H1 (cell line): Measurements from ENCODE around the gene PSPH. TPM values are rescaled to one million over a fixed set of nuclear protein-coding genes. Genes with fewer than 3 reads are reported as not detected.

Source experiments
- CTCF ChIA-PET: fragments of 300-600 bp; sonication (Branson Sonifier 250); formaldehyde crosslinking; loops from one replicate; lab custom pipeline; 2021; ENCODE audit not compliant: partially characterized antibody; lab: Charles Lee
- POLR2A ChIA-PET: fragments of 300-600 bp; sonication (Branson Sonifier 250); formaldehyde crosslinking; loops from one replicate; lab custom pipeline; 2021; ENCODE audit warnings: inconsistent platforms; ENCODE audit not compliant: partially characterized antibody; lab: Charles Lee
- DNase-seq, 2 experiments: peaks; one replicate each; pipeline versions ENCODE4 v3.0.0 to v3.0.0-alpha.2; 2010 to 2022; ENCODE audit warnings: low spot score in 2 of 2, low read depth in 1 of 2, mixed read lengths in 1 of 2
- FAIRE-seq: peaks from 2 replicates; lab custom pipeline; 2011; peaks lifted over from hg19 to GRCh38; lab: Jason Lieb, UNC
- H2AFZ ChIP-seq: 2 replicates; pipeline ENCODE4 v1.8.1; 2012; ENCODE audit warnings: low read length, inconsistent platforms
- H2AK5ac ChIP-seq: 2 replicates; pipeline ENCODE4 v1.6.1; 2013; ENCODE audit warnings: low read depth, low read length
- H2BK120ac ChIP-seq: replicated peaks from 2 replicates; pipeline ENCODE3; 2013; ENCODE audit warnings: low read depth, low read length, inconsistent platforms
- H2BK12ac ChIP-seq: 2 replicates; pipeline ENCODE4 v1.6.1; 2013; ENCODE audit warnings: low read depth, low read length
- H2BK15ac ChIP-seq: 2 replicates; pipeline ENCODE4 v1.6.1; 2013; ENCODE audit warnings: low read length
- H2BK20ac ChIP-seq: 2 replicates; pipeline ENCODE4 v1.6.1; 2013; ENCODE audit warnings: low read length
- H2BK5ac ChIP-seq: 2 replicates; pipeline ENCODE4 v1.6.1; 2013; ENCODE audit warnings: low read depth, low read length
- H3K14ac ChIP-seq: 2 replicates; pipeline ENCODE4 v1.6.1; 2013; ENCODE audit warnings: inconsistent platforms; ENCODE audit not compliant: insufficient read length
- H3K18ac ChIP-seq: 2 replicates; pipeline ENCODE4 v1.6.1; 2013; ENCODE audit warnings: low read length; ENCODE audit errors: extremely low read depth
- H3K23ac ChIP-seq: 2 replicates; pipeline ENCODE4 v1.6.1; 2013; ENCODE audit warnings: inconsistent platforms; ENCODE audit not compliant: insufficient read length
- H3K23me2 ChIP-seq: 2 replicates; pipeline ENCODE4 v1.6.1; 2013; ENCODE audit warnings: low read depth, low read length
- H3K27ac ChIP-seq: 2 replicates; pipeline ENCODE4 v1.6.1; 2011; ENCODE audit warnings: low read depth, low read length, inconsistent platforms
- H3K27me3 ChIP-seq, 4 experiments: replicated peaks in 1 of 4; 1 replicate in 1 of 4; 2 replicates in 3 of 4; pipeline versions ENCODE4 v1.6.1 to v1.8.1; 2011 to 2013; ENCODE audit warnings: low read length in 3 of 4, mild to moderate bottlenecking in 3 of 4, inconsistent platforms in 2 of 4, mixed read lengths in 2 of 4, moderate library complexity in 1 of 4; ENCODE audit not compliant: control insufficient read depth in 3 of 4, insufficient read depth in 3 of 4; ENCODE audit errors: extremely low read depth in 1 of 4
- H3K36me3 ChIP-seq, 4 experiments: 2 replicates each; pipeline versions ENCODE4 v1.6.1 to v1.8.1; 2011 to 2013; ENCODE audit warnings: mild to moderate bottlenecking in 4 of 4, low read length in 3 of 4, moderate library complexity in 2 of 4, control low read depth in 1 of 4, inconsistent platforms in 1 of 4; ENCODE audit not compliant: insufficient read depth in 4 of 4, control insufficient read depth in 2 of 4
- H3K4ac ChIP-seq: replicated peaks from 2 replicates; pipeline ENCODE3; 2013; ENCODE audit warnings: low read length, low read depth, mixed read lengths, inconsistent platforms; ENCODE audit not compliant: insufficient read length
- H3K4me1 ChIP-seq, 4 experiments: replicated peaks in 1 of 4; 1 replicate in 1 of 4; 2 replicates in 3 of 4; pipeline versions ENCODE4 v1.6.1 to v1.8.1; 2011 to 2013; ENCODE audit warnings: low read length in 3 of 4, inconsistent platforms in 2 of 4, mixed read lengths in 1 of 4; ENCODE audit not compliant: insufficient read depth in 4 of 4, control insufficient read depth in 3 of 4
- H3K4me2 ChIP-seq, 2 experiments: 2 replicates each; pipeline versions ENCODE4 v1.6.1 to v1.8.1; 2011 to 2013; ENCODE audit warnings: low read depth in 2 of 2, low read length in 2 of 2, control low read depth in 1 of 2, inconsistent platforms in 1 of 2, mild to moderate bottlenecking in 1 of 2; ENCODE audit not compliant: insufficient read depth in 1 of 2
- H3K4me3 ChIP-seq, 4 experiments: fragments of 200-600, 300-600 bp in 1 of 4; sonication (generic), shearing (Covaris generic), sonication (Bioruptor Twin) in 1 of 4; 2 replicates each; pipeline versions ENCODE4 v1.5.1 to v1.8.1; 2011 to 2016; ENCODE audit warnings: low read length in 4 of 4, low read depth in 3 of 4, control low read depth in 2 of 4, inconsistent platforms in 2 of 4, mild to moderate bottlenecking in 2 of 4, mixed read lengths in 1 of 4, moderate library complexity in 1 of 4; ENCODE audit not compliant: insufficient read depth in 2 of 4; ENCODE audit errors: extremely low read depth in 1 of 4
- H3K56ac ChIP-seq: replicated peaks from 2 replicates; pipeline ENCODE3; 2013; ENCODE audit warnings: low read depth, mild to moderate bottlenecking, mixed read lengths, low read length, inconsistent platforms; ENCODE audit not compliant: insufficient read length
- H3K79me1 ChIP-seq: 2 replicates; pipeline ENCODE4 v1.6.1; 2013; ENCODE audit warnings: low read depth, low read length, control low read depth
- H3K79me2 ChIP-seq, 2 experiments: 2 replicates each; pipeline versions ENCODE4 v1.6.1 to v1.8.1; 2012 to 2013; ENCODE audit warnings: low read length in 2 of 2, mild to moderate bottlenecking in 2 of 2, inconsistent platforms in 1 of 2; ENCODE audit not compliant: insufficient read depth in 2 of 2, control insufficient read depth in 1 of 2
- H3K9ac ChIP-seq, 4 experiments: replicated peaks in 1 of 4; 1 replicate in 1 of 4; 2 replicates in 3 of 4; pipeline versions ENCODE4 v1.6.1 to v1.8.1; 2011 to 2013; ENCODE audit warnings: low read depth in 3 of 4, low read length in 3 of 4, control low read depth in 2 of 4, mild to moderate bottlenecking in 2 of 4, moderate library complexity in 2 of 4, inconsistent platforms in 1 of 4; ENCODE audit errors: extremely low read depth in 1 of 4
- H3K9me3 ChIP-seq, 2 experiments: 2 replicates each; pipeline versions ENCODE4 v1.6.1 to v1.8.1; 2012 to 2013; ENCODE audit warnings: mild to moderate bottlenecking in 2 of 2, moderate library complexity in 2 of 2, control low read depth in 1 of 2, inconsistent platforms in 1 of 2, low read depth in 1 of 2, low read length in 1 of 2, mixed read lengths in 1 of 2; ENCODE audit not compliant: insufficient read depth in 2 of 2
- H4K20me1 ChIP-seq, 2 experiments: replicated peaks in 1 of 2; 2 replicates each; pipeline versions ENCODE3 to v1.8.1; 2011 to 2013; ENCODE audit warnings: inconsistent platforms in 2 of 2, low read length in 2 of 2, mild to moderate bottlenecking in 1 of 2; ENCODE audit not compliant: insufficient read depth in 2 of 2, control insufficient read depth in 1 of 2
- H4K5ac ChIP-seq: 2 replicates; pipeline ENCODE4 v1.6.1; 2013; ENCODE audit warnings: low read length, low read depth, mixed read lengths, inconsistent platforms; ENCODE audit not compliant: insufficient read length
- H4K8ac ChIP-seq: 2 replicates; pipeline ENCODE4 v1.8.0; 2013; ENCODE audit warnings: mild to moderate bottlenecking, moderate library complexity, low read length, inconsistent platforms; ENCODE audit not compliant: insufficient read depth; ENCODE audit errors: extremely low read depth
- H4K91ac ChIP-seq: replicated peaks from 2 replicates; pipeline ENCODE3; 2013; ENCODE audit warnings: low read length, mixed read lengths, inconsistent platforms; ENCODE audit not compliant: insufficient read length
- ASH2L ChIP-seq: fragments of 200-600, 300-600 bp; sonication (generic); IDR thresholded peaks from one replicate; pipeline ENCODE4 v1.7.1; 2017; ENCODE audit warnings: low read length
- BACH1 ChIP-seq: IDR thresholded peaks from 2 replicates; pipeline ENCODE4 v1.6.1; 2012; ENCODE audit warnings: low read length, improper control_type of control experiment
- CBX5 ChIP-seq: fragments of 300-800, 300-1000 bp; sonication (generic); IDR thresholded peaks from 2 replicates; pipeline ENCODE4 v1.7.1; 2016; ENCODE audit warnings: antibody characterized with exemption, low read length, low read depth
- CTBP2 ChIP-seq: IDR thresholded peaks from 2 replicates; pipeline ENCODE4 v1.7.0; 2011; ENCODE audit warnings: borderline replicate concordance, mild to moderate bottlenecking, moderate library complexity, mixed read lengths, low read length; ENCODE audit not compliant: insufficient read depth, insufficient read length
- HDAC6 ChIP-seq: IDR thresholded peaks from one replicate; pipeline ENCODE4 v1.7.1; 2012; ENCODE audit warnings: low read depth, mild to moderate bottlenecking, inconsistent platforms, low read length, moderate library complexity
- POLR2A ChIP-seq, 2 experiments: IDR thresholded peaks; 1 replicate in 1 of 2; 2 replicates in 1 of 2; pipeline ENCODE4 v1.6.1; 2011; ENCODE audit warnings: low read depth in 2 of 2, low read length in 2 of 2, mild to moderate bottlenecking in 2 of 2; ENCODE audit errors: control extremely low read depth in 1 of 2
- RFX5 ChIP-seq: IDR thresholded peaks from 2 replicates; pipeline ENCODE4 v1.6.1; 2011; ENCODE audit warnings: low read depth, low read length, improper control_type of control experiment, borderline replicate concordance
- SAP30 ChIP-seq: fragments of 300-600 bp; sonication (generic); IDR thresholded peaks from 2 replicates; pipeline ENCODE4 v1.7.1; 2012; ENCODE audit warnings: low read length, moderate library complexity, mild to moderate bottlenecking, inconsistent platforms; ENCODE audit not compliant: insufficient read depth, insufficient replicate concordance
- SP4 ChIP-seq: IDR thresholded peaks from 2 replicates; pipeline ENCODE4 v1.6.1; 2012; ENCODE audit warnings: low read length, inconsistent platforms
- TAF1 ChIP-seq: IDR thresholded peaks from 2 replicates; pipeline ENCODE4 v1.6.1; 2011; ENCODE audit warnings: mild to moderate bottlenecking, low read depth, low read length
- TBP ChIP-seq: IDR thresholded peaks from 2 replicates; pipeline ENCODE4 v1.6.1; 2011; ENCODE audit warnings: low read depth, low read length, improper control_type of control experiment
- TCF12 ChIP-seq: IDR thresholded peaks from 2 replicates; pipeline ENCODE4 v1.6.1; 2011; ENCODE audit warnings: low read depth, mild to moderate bottlenecking, low read length
- YY1 ChIP-seq: IDR thresholded peaks from 2 replicates; pipeline ENCODE4 v1.6.1; 2011; ENCODE audit warnings: low read depth, mild to moderate bottlenecking, low read length
- WGBS, 2 experiments: shearing (Covaris generic) in 1 of 2; methylation state at CpG; one replicate each; pipeline versions ENCODE4 v1.1.6 to v1.1.7; 2013 to 2015; ENCODE audit warnings: low lambda C conversion rate in 2 of 2, mixed read lengths in 2 of 2, inconsistent platforms in 1 of 2, low coverage in 1 of 2, missing lambda C conversion rate in 1 of 2; ENCODE audit not compliant: insufficient replicate concordance in 2 of 2, insufficient coverage in 1 of 2, insufficient read length in 1 of 2; ENCODE audit errors: extremely low coverage in 1 of 2, missing lambda C conversion rate in 1 of 2; 5-methylcytosine and 5-hydroxymethylcytosine counted together
- polyA plus RNA-seq, 7 experiments: library from polyadenylated mRNA; depleted of rRNA in 3 of 7; stranded (reverse) in 5 of 7; unstranded in 2 of 7; fragments of >200 nt in 5 of 7; fragments of 200-250 nt in 2 of 7; gene quantifications; 1 replicate in 5 of 7; 2 replicates in 1 of 7; 4 replicates in 1 of 7; pipeline versions ENCODE4 v1.2.1 to v1.2.3, GENCODE V29; 2011 to 2013; ENCODE audit warnings: missing spikeins in 2 of 7, mixed read lengths in 2 of 7
- total RNA-seq: library from RNA; stranded (reverse); fragmentation: NEBNext Ultra II Directional; extraction: Animal tissue kit (Norgen Biotek cat#: 25700); gene quantifications from 2 replicates; pipeline ENCODE4 v1.2.1, GENCODE V29; 2021

PSPH gene
- total and polyA plus RNA-seq, 2 of the 8 experiments (the other 6 are each of a cell fraction or from before 2014, with no cell fraction given) = 31.0 to 64.8 TPM

GRCh38 chr7:56007167-56007652, 44.0 kb downstream of the PSPH start:
- Histone ChIP-seq H2AFZ (no peak overlapping the region), H2BK20ac (no peak overlapping the region), H3K36me3 (peaks cover 0 to 15% (median 2%) of the 10 kb centered on the region in 4 experiments; a peak in 4 of 8 replicates), H4K8ac (0 out of 2 replicates have a peak overlapping the region, but pooled peaks have one; percentile 2), H3K79me2 (no peaks in the 10 kb centered on the region), H3K4me1 (no peaks in the 10 kb centered on the region), H3K79me1 (no peaks in the 10 kb centered on the region), H3K27me3 (no peaks in the 10 kb centered on the region; a peak in 1 of 7 replicates), H2AK5ac (no peak overlapping the region), H3K4me2 (no peak overlapping the region), H3K56ac (no peak overlapping the region), H3K27ac (no peak overlapping the region), H4K91ac (no peak overlapping the region), H4K5ac (no peak overlapping the region), H3K23ac (no peak overlapping the region), H3K4ac (no peak overlapping the region), H3K9ac (no peak overlapping the region; a peak in 1 of 7 replicates), H2BK12ac (no peak overlapping the region), H2BK15ac (no peak overlapping the region), H2BK5ac (no peak overlapping the region), H3K9me3 (no peaks in the 10 kb centered on the region), H3K23me2 (no peaks in the 10 kb centered on the region), H3K18ac (no peak overlapping the region), H2BK120ac (no peak overlapping the region), H3K14ac (no peak overlapping the region), H3K4me3 (no peak overlapping the region), H4K20me1 (no peaks in the 10 kb centered on the region)
- DNase-seq (no peak), FAIRE-seq (no peak)
- 97% methylated on average over 4 of the region's 4 CpGs; no CpG with 5 or more reads in 1 of the 2 experiments for WGBS, 2 experiments
- ChIA-PET CTCF (interaction anchor here (0.6 to 4.1 kb wide), 8 partner anchors 11 to 114 kb away, joined by 3 to 28 read pairs (median 4); partner anchors contain the start of genes CCT6A, PHKG1 and PSPH), POLR2A (interaction anchor here (0.6 to 40.8 kb wide), 8 partner anchors 11 to 602 kb away, joined by 3 to 869 read pairs (median 4); partner anchors contain the start of genes CCT6A, PSPH and SUMF2)
- TF ChIP-seq SAP30 (no peak), ASH2L (no peak), TBP (no peak), HDAC6 (no peak), TCF12 (no peak), CTBP2 (no peak), RFX5 (no peak), CBX5 (no peak), SP4 (no peak), BACH1 (no peak), YY1 (no peak), TAF1 (no peak), POLR2A (IDR thresholded peaks at IDR 0.05; ENCODE audit: control extremely low read depth in 1 of 2, low read depth in 2 of 2, low read length in 2 of 2) (no peak)
